ENCODE data around the gene S100A3.

S100A3 gene

DNA sequence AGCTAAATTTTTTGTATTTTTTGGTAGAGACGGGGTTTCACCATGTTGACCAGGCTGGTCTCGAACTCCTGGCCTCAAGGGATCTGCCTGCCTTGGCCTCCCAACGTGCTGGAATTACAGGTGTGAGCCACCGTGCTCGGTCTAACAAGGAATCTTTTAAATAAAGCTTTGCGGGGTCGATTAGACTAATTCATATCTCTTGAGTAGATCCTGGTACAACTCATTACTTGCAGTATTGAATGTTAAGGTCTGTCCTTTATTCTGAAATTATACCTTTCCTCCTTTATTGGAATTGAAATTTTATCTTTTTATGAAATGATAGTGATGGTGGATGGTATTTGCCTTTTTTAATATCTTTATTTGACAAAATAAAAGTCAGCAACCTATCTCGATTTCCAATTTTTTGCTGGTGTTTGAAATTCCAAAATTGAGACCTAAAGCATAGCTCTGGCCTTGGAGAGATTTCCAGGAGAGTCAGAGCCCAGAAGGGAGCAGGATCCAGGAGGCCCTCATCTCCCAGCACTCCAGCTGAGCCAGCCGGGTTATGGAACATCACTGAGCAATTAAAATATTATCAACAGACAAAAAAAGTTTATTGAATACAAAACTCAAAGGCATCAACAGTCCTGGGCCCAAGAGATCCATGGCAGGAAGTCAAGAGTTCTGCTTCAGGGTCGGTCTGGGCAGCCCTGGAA lies 11.9 kb upstream of the S100A3 start:
- H3K9me3 ChIP-seq (ENCODE audit: control insufficient read depth, insufficient read depth, low read depth, low read length): no peaks in the 10 kb centered on the region
- no peak overlapping the region for H3K4me3 ChIP-seq (ENCODE audit: low read depth, low read length)
- H3K4me1 ChIP-seq (ENCODE audit: control insufficient read depth, insufficient read depth, low read length): peaks cover 16% of the 10 kb centered on the region
- H3K27ac ChIP-seq (ENCODE audit: low read depth, low read length): no peak overlapping the region
- H3K27me3 ChIP-seq (ENCODE audit: control insufficient read depth, insufficient read depth, low read length): no peaks in the 10 kb centered on the region
- no peak overlapping the region for H3K9ac ChIP-seq (ENCODE audit: low read length)
- no peaks in the 10 kb centered on the region for H3K36me3 ChIP-seq (ENCODE audit: control insufficient read depth, insufficient read depth, low read length)

DNA sequence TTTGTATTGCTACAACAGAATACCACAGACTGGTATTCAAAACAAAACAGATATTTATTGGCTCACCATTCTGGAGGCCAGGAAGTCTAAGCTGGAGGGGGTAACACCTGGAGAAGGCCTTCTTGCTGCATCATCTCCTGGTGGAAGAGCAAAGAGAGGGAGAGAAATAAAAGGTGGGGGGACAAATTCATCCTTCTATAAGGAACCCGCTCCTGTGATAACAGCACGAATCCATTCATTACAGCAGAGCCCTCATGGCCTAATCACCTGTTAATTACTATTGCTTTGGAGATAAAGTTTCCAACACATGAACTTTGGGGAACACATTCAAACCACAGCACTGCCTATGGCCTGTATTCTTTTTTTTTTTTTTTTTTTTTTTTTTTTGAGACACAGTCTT lies 11.2 kb upstream of the S100A3 start:
- Histone ChIP-seq H3K27ac (ENCODE audit: low read depth, low read length) (no peak overlapping the region), H3K27me3 (ENCODE audit: control insufficient read depth, insufficient read depth, low read length) (no peaks in the 10 kb centered on the region), H3K4me3 (ENCODE audit: low read depth, low read length) (no peak overlapping the region), H3K9me3 (ENCODE audit: control insufficient read depth, insufficient read depth, low read depth, low read length) (no peaks in the 10 kb centered on the region), H3K4me1 (ENCODE audit: control insufficient read depth, insufficient read depth, low read length) (peaks cover 9% of the 10 kb centered on the region; the same call in 1 of the 2 replicates), H3K9ac (ENCODE audit: low read length) (no peak overlapping the region), H3K36me3 (ENCODE audit: control insufficient read depth, insufficient read depth, low read length) (no peaks in the 10 kb centered on the region)

DNA sequence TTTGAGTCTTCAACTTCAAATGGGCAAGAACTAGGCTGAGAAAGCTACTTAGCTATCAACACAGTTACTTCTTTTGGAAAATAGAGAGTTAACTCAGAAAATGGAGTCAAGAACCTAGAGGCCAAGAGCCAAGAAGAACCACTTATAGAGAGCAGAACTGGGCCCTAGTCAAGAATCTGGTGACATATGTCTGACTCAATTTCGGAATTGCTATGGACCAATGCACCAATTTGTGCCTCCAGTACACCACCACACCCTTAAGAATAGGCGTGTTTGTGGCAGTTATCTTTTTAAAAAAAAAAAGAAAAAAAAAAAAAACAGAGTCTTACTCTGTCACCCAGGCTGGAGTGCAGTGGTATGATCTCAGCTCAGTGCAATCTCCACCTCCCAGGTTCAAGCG lies 8.8 kb upstream of the S100A3 start:
- Histone ChIP-seq H3K4me3 (ENCODE audit: low read depth, low read length) (no peak overlapping the region), H3K9me3 (ENCODE audit: control insufficient read depth, insufficient read depth, low read depth, low read length) (no peaks in the 10 kb centered on the region), H3K27ac (ENCODE audit: low read depth, low read length) (no peak overlapping the region), H3K36me3 (ENCODE audit: control insufficient read depth, insufficient read depth, low read length) (no peaks in the 10 kb centered on the region), H3K4me1 (ENCODE audit: control insufficient read depth, insufficient read depth, low read length) (no peaks in the 10 kb centered on the region; the same call in 1 of the 2 replicates), H3K27me3 (ENCODE audit: control insufficient read depth, insufficient read depth, low read length) (no peaks in the 10 kb centered on the region), H3K9ac (ENCODE audit: low read length) (no peak overlapping the region)

DNA sequence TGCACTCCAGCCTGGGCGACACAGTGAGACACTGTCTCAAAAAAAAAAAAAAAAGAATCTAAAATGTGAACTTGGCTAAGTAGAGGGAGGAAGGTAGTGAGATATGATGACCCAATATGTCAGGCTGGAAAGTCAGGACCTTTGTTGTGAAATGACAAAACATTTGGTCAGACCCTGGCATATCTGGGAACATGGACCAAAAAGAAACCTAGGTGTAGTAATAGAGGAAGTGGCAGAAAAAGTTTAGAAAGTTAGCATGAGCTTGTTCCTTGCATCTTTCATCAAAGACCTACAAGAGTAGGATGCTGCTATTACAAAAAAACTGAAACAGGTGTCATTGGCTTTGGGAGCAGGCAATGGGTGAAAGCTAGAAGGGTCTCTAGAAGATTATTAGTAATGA lies 7.3 kb upstream of the S100A3 start:
- H3K9me3 ChIP-seq (ENCODE audit: control insufficient read depth, insufficient read depth, low read depth, low read length): no peaks in the 10 kb centered on the region
- H3K4me1 ChIP-seq (ENCODE audit: control insufficient read depth, insufficient read depth, low read length): no peaks in the 10 kb centered on the region; the same call in 1 of the 2 replicates
- H3K36me3 ChIP-seq (ENCODE audit: control insufficient read depth, insufficient read depth, low read length): no peaks in the 10 kb centered on the region
- H3K4me3 ChIP-seq (ENCODE audit: low read depth, low read length): no peak overlapping the region
- no peaks in the 10 kb centered on the region for H3K27me3 ChIP-seq (ENCODE audit: control insufficient read depth, insufficient read depth, low read length)
- no peak overlapping the region for H3K9ac ChIP-seq (ENCODE audit: low read length)
- no peak overlapping the region for H3K27ac ChIP-seq (ENCODE audit: low read depth, low read length)

- no peak overlapping the region for H3K9ac ChIP-seq (ENCODE audit: low read length)
- H3K4me1 ChIP-seq (ENCODE audit: control insufficient read depth, insufficient read depth, low read length): peaks cover 23% of the 10 kb centered on the region
- no peaks in the 10 kb centered on the region for H3K27me3 ChIP-seq (ENCODE audit: control insufficient read depth, insufficient read depth, low read length)
- H3K36me3 ChIP-seq (ENCODE audit: control insufficient read depth, insufficient read depth, low read length): no peaks in the 10 kb centered on the region
- H3K27ac ChIP-seq (ENCODE audit: low read depth, low read length): no peak overlapping the region
- no peak overlapping the region for H3K4me3 ChIP-seq (ENCODE audit: low read depth, low read length)
- no peaks in the 10 kb centered on the region for H3K9me3 ChIP-seq (ENCODE audit: control insufficient read depth, insufficient read depth, low read depth, low read length)
Measured at GRCh38 chr1:153553830-153554541, 4.9 kb upstream of the S100A3 start.

DNA sequence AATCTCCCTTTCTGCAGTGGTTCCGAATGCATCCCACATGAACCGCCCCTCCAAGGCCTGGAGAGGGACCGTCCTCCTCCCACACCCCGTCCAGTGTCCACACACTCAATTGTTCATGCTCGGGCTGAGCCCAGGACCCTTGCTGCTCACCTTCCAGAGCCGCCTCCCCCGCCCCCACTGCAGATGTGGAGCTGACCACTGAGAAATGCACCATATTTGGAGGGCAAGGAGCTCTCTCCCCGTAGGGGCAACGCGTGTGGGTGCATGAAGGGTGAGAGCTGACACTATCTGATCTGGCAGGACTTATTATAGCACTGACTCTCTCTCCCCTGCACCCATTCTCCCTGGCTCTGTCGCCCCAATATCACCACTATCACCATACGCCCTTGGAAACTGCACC lies 4.0 kb upstream of the S100A3 start:
- Histone ChIP-seq H3K9ac (ENCODE audit: low read length) (no peak overlapping the region), H3K4me3 (ENCODE audit: low read depth, low read length) (no peak overlapping the region), H3K4me1 (ENCODE audit: control insufficient read depth, insufficient read depth, low read length) (peaks cover 32% of the 10 kb centered on the region), H3K27ac (ENCODE audit: low read depth, low read length) (no peak overlapping the region), H3K9me3 (ENCODE audit: control insufficient read depth, insufficient read depth, low read depth, low read length) (no peaks in the 10 kb centered on the region), H3K27me3 (ENCODE audit: control insufficient read depth, insufficient read depth, low read length) (no peaks in the 10 kb centered on the region), H3K36me3 (ENCODE audit: control insufficient read depth, insufficient read depth, low read length) (no peaks in the 10 kb centered on the region)

- Histone ChIP-seq H3K9ac (ENCODE audit: low read length) (no peak overlapping the region), H3K4me1 (ENCODE audit: control insufficient read depth, insufficient read depth, low read length) (peaks cover 39% of the 10 kb centered on the region), H3K27ac (ENCODE audit: low read depth, low read length) (no peak overlapping the region), H3K27me3 (ENCODE audit: control insufficient read depth, insufficient read depth, low read length) (no peaks in the 10 kb centered on the region), H3K36me3 (ENCODE audit: control insufficient read depth, insufficient read depth, low read length) (no peaks in the 10 kb centered on the region), H3K4me3 (ENCODE audit: low read depth, low read length) (no peak overlapping the region), H3K9me3 (ENCODE audit: control insufficient read depth, insufficient read depth, low read depth, low read length) (no peaks in the 10 kb centered on the region)
Measured at GRCh38 chr1:153552335-153552734, 3.3 kb upstream of the S100A3 start.

DNA sequence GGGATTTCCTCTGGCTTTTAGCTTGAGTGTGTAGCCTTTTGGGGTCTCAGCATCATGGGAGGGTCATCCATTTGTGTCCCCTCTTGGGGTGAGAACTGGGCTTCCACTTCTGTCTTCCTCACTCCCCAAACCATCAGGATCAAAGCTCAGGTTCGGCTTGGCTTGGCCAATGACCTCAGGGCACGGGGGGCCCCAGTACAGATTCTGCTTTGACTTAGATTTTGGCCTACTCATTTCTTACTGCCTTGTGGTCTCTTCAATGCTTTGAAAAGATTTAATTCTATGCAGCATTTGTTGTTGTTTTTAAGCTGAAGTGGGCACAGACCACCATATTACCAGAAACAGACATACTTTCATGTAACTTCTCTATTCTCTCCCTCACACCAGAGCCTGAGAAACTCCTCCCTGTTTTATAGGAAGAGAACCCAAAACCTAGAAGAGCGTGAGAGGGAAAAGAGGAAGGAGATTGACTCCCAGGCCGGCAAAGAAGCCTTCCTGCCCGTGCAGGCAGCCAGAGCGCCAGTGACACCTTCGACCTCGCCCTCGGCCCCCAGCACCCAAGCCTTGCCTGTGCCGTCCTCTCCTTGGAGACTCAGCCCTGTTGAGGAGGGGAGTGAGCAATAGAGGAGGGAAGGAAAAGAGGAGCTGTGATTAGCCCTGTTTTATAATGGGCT lies 1.9 kb upstream of the S100A3 start:
- Histone ChIP-seq H3K4me3 (ENCODE audit: low read depth, low read length) (no peak overlapping the region), H3K9me3 (ENCODE audit: control insufficient read depth, insufficient read depth, low read depth, low read length) (no peaks in the 10 kb centered on the region), H3K36me3 (ENCODE audit: control insufficient read depth, insufficient read depth, low read length) (no peaks in the 10 kb centered on the region), H3K27me3 (ENCODE audit: control insufficient read depth, insufficient read depth, low read length) (no peaks in the 10 kb centered on the region), H3K4me1 (ENCODE audit: control insufficient read depth, insufficient read depth, low read length) (peaks cover 50% of the 10 kb centered on the region), H3K9ac (ENCODE audit: low read length) (no peak overlapping the region), H3K27ac (ENCODE audit: low read depth, low read length) (no peak overlapping the region)

DNA sequence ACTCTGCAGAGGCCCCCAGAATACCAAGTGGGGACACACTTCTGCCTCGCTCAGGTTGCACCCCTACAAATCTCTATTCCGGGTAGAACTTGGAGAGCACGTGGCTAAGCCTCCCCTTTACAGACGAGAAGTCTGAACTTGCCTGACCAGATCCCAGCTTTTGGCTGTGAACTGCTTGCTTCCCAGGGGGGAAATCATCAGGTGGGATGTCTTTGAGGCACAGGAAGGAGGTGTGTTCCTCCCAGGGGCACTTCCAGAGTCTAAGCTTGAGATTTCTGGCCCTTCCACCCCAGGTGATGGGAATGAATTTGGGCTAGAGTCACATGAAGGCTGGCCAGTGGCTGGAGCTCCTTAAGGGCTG lies 1.3 kb upstream of the S100A3 start:
- H3K36me3 ChIP-seq (ENCODE audit: control insufficient read depth, insufficient read depth, low read length): no peaks in the 10 kb centered on the region
- no peak overlapping the region for H3K9ac ChIP-seq (ENCODE audit: low read length)
- H3K27me3 ChIP-seq (ENCODE audit: control insufficient read depth, insufficient read depth, low read length): no peaks in the 10 kb centered on the region
- peaks cover 56% of the 10 kb centered on the region for H3K4me1 ChIP-seq (ENCODE audit: control insufficient read depth, insufficient read depth, low read length)
- H3K27ac ChIP-seq (ENCODE audit: low read depth, low read length): no peak overlapping the region
- no peak overlapping the region for H3K4me3 ChIP-seq (ENCODE audit: low read depth, low read length)
- no peaks in the 10 kb centered on the region for H3K9me3 ChIP-seq (ENCODE audit: control insufficient read depth, insufficient read depth, low read depth, low read length)

DNA sequence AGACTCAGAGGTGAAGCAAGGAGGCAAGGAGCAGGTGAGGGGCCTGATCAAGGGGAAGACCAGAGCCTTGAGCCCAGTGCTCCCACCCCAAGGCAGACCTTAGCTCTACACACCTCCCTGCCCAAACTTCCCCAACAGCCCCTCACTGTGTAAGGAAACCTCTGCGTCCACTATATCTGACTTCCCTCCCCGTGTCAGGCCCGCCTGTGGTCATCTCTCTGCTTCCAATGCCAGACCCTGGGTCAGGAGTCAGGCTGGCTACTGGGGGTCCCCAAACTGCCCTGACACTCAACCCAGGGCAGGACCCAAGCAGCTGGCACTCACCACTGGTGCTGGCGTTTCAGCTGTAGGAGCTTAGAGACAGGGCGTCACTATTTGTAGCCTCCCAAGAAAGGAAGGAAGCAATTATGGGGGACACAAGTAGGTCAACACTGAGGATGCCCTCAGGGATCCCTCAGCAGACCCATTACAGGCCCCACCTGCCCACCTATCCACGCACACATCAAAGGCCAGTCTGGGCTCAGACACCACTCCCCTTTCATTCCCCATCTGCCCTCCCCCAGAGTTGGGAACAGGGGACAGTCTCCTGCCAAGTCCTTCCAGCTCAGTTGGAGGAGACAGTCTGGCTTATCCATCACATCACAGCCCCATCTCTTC lies 811 bp upstream of the S100A3 start:
- H3K4me3 ChIP-seq (ENCODE audit: low read depth, low read length): no peak overlapping the region
- no peak overlapping the region for H3K9ac ChIP-seq (ENCODE audit: low read length)
- H3K36me3 ChIP-seq (ENCODE audit: control insufficient read depth, insufficient read depth, low read length): no peaks in the 10 kb centered on the region
- no peak overlapping the region for H3K27ac ChIP-seq (ENCODE audit: low read depth, low read length)
- H3K27me3 ChIP-seq (ENCODE audit: control insufficient read depth, insufficient read depth, low read length): no peaks in the 10 kb centered on the region
- no peaks in the 10 kb centered on the region for H3K9me3 ChIP-seq (ENCODE audit: control insufficient read depth, insufficient read depth, low read depth, low read length)
- H3K4me1 ChIP-seq (ENCODE audit: control insufficient read depth, insufficient read depth, low read length): peaks cover 59% of the 10 kb centered on the region
